ENCODE results near the gene MMADHC.

The MMADHC gene

GRCh38 chr2:149552226-149552625, 35.3 kb downstream of the MMADHC start:
- DNase-seq, result no peak
- H3K9me3 ChIP-seq, result no peaks in the 10 kb centered on the region
- no peak overlapping the region for H3K4me3 ChIP-seq
- TF ChIP-seq, protein P1, sequence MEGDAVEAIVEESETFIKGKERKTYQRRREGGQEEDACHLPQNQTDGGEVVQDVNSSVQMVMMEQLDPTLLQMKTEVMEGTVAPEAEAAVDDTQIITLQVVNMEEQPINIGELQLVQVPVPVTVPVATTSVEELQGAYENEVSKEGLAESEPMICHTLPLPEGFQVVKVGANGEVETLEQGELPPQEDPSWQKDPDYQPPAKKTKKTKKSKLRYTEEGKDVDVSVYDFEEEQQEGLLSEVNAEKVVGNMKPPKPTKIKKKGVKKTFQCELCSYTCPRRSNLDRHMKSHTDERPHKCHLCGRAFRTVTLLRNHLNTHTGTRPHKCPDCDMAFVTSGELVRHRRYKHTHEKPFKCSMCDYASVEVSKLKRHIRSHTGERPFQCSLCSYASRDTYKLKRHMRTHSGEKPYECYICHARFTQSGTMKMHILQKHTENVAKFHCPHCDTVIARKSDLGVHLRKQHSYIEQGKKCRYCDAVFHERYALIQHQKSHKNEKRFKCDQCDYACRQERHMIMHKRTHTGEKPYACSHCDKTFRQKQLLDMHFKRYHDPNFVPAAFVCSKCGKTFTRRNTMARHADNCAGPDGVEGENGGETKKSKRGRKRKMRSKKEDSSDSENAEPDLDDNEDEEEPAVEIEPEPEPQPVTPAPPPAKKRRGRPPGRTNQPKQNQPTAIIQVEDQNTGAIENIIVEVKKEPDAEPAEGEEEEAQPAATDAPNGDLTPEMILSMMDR (IDR thresholded peaks at IDR 0.05), result no peak
- H3K27ac ChIP-seq, result no peak overlapping the region
- H3K4me1 ChIP-seq, result peaks cover 0 to 10% (median 0%) of the 10 kb centered on the region in 4 donors
- intact Hi-C loops (cut with DNase I; ENCODE audit: low total_unique reads), result no loop called here
- no peaks in the 10 kb centered on the region for H3K36me3 ChIP-seq
- H3K27me3 ChIP-seq, result no peaks in the 10 kb centered on the region

GRCh38 chr2:149544692-149545091, 42.9 kb downstream of the MMADHC start:
- no peak for DNase-seq
- Histone ChIP-seq H3K36me3 (no peaks in the 10 kb centered on the region), H3K27me3 (no peaks in the 10 kb centered on the region), H3K27ac (no peak overlapping the region), H3K9me3 (no peaks in the 10 kb centered on the region), H3K4me3 (no peak overlapping the region), H3K4me1 (no peaks in the 10 kb centered on the region)
- intact Hi-C loops (cut with DNase I; ENCODE audit: low total_unique reads), result no loop called here
- TF ChIP-seq, protein P1 (IDR thresholded peaks at IDR 0.05), result no peak

DNA sequence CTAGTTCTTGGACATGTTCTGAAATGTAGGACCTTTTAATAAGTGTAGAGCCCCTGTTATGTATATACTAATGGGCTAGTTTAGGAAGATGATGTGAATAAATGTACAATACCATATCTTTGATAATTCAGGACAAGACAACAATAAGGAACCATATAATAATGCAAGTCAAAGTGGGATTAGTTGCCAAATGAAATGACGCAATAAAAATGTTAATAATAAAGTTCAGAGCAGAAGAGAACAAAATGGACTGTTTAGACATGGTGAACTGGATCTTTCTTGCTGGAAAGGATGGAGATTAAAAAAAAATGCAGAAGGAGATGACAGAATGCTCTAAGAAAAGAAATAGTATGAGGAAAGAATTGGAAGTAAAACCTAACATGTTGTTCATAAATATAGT, 43.7 kb downstream of the MMADHC start:
- DNase-seq, result no peak
- Histone ChIP-seq H3K4me1 (no peaks in the 10 kb centered on the region), H3K27me3 (no peaks in the 10 kb centered on the region), H3K36me3 (no peaks in the 10 kb centered on the region), H3K27ac (no peak overlapping the region), H3K4me3 (no peak overlapping the region), H3K9me3 (no peaks in the 10 kb centered on the region)
- intact Hi-C loops (cut with DNase I; ENCODE audit: low total_unique reads), result no loop called here
- TF ChIP-seq, protein P1 (IDR thresholded peaks at IDR 0.05), result no peak

- Histone ChIP-seq H3K27ac (no peak overlapping the region), H3K4me3 (no peak overlapping the region), H3K4me1 (no peaks in the 10 kb centered on the region), H3K9me3 (no peaks in the 10 kb centered on the region), H3K27me3 (no peaks in the 10 kb centered on the region), H3K36me3 (no peaks in the 10 kb centered on the region)
- TF ChIP-seq, protein P1 (IDR thresholded peaks at IDR 0.05), result no peak
- DNase-seq, result no peak
- intact Hi-C loops (cut with DNase I; ENCODE audit: low total_unique reads), result no loop called here
These were observed 47.4 kb downstream of the MMADHC start for GRCh38 chr2:149540138-149540537.

DNA sequence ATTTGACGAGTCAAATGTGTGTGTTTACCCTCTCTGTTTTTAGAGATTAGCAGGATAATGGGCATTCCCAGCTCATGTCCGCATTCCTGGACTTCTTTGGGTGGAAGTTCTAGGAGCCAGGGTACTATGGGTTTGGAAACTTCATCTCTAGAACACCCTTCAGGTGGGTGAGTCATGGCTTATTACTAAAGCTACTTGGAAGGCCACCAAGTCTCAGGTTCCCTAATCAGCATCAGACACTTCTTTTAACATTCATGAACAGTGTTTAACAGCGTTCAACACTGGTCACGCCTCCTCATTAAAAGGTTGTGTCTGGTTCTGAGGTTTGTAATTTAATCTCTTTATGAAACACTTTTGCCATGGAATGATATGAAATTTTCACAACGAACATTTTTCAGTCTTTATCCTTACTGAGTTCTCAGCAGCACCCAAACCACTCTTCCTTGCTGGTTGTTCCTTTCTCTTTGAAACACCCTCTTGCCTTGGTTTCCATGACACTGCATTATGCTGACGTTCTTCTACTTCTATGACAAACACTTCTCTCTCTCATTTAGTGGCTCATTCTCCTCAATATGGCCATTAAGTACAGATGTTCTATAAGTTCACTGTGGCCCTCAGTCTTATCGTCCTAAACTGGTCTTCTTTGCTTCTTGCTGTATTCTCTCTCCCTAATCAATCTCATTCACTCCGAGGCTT, 49.3 kb downstream of the MMADHC start:
- intact Hi-C loops (cut with DNase I; ENCODE audit: low total_unique reads), result no loop called here
- no peaks in the 10 kb centered on the region for H3K27me3 ChIP-seq
- H3K36me3 ChIP-seq, result no peaks in the 10 kb centered on the region
- no peak for DNase-seq
- no peaks in the 10 kb centered on the region for H3K4me1 ChIP-seq
- no peaks in the 10 kb centered on the region for H3K9me3 ChIP-seq
- no peak overlapping the region for H3K4me3 ChIP-seq
- no peak overlapping the region for H3K27ac ChIP-seq
- TF ChIP-seq, protein P1 (IDR thresholded peaks at IDR 0.05), result no peak
